Retinal pigment epithelial cell (primary cell): ENCODE data around the gene SP140.
A peak's percentile ranks its signal among the peaks of the same experiment; 100 is the strongest.

Experiments
- DNase-seq: peaks from one replicate; pipeline ENCODE4 v3.0.0-alpha.2; 2010; ENCODE audit warnings: low read depth
- H3K4me3 ChIP-seq: 2 replicates; pipeline ENCODE4 v1.5.1; 2011; ENCODE audit warnings: mild to moderate bottlenecking, low read length, control low read depth, moderate library complexity
- CTCF ChIP-seq: conservative IDR thresholded peaks from 2 replicates; pipeline ENCODE4 v1.5.1; 2011; ENCODE audit warnings: low read depth, low read length, control low read depth, inconsistent platforms

The SP140 gene

GRCh38 chr2:230323385-230324106, 98.0 kb downstream of the SP140 start:
- no peak overlapping the region for H3K4me3 ChIP-seq
- DNase-seq: no peak
- TF ChIP-seq CTCF: no peak

- no peak for DNase-seq
- TF ChIP-seq CTCF: no peak
- H3K4me3 ChIP-seq: no peak overlapping the region
These were observed 99.0 kb downstream of the SP140 start for GRCh38 chr2:230324503-230324902.

- no peak for DNase-seq
- no peak overlapping the region for H3K4me3 ChIP-seq
- no peak for TF ChIP-seq CTCF
These were observed 100.0 kb downstream of the SP140 start for GRCh38 chr2:230325316-230326243.

- H3K4me3 ChIP-seq: peak within 1 kb of the TSS; percentile 24
- no peak for TF ChIP-seq CTCF
- peak; percentile 4 for DNase-seq
These were observed 101.2 kb downstream of the SP140 start, which contains the start of gene SP140L for GRCh38 chr2:230326453-230327417. TSS of gene SP140L (plus strand) at chr2:230327193. CDS start at chr2:230327270, 77 bp downstream.

- peak overlapping the region; percentile 24 for H3K4me3 ChIP-seq
- no peak for DNase-seq
- TF ChIP-seq CTCF: no peak
These were observed 102.0 kb downstream of the SP140 start for GRCh38 chr2:230327418-230328154.

- no peak for DNase-seq
- no peak overlapping the region for H3K4me3 ChIP-seq
- TF ChIP-seq CTCF: no peak
These were observed 102.6 kb downstream of the SP140 start for GRCh38 chr2:230328155-230328458.
